ENCODE measurements around the gene ZNF836.

GRCh38 chr19:52206481-52206880, 35.1 kb upstream of the ZNF836 start:
- TF ChIP-seq POLR2A (IDR thresholded peaks at IDR 0.05): no peak
- TF ChIP-seq, protein P1, sequence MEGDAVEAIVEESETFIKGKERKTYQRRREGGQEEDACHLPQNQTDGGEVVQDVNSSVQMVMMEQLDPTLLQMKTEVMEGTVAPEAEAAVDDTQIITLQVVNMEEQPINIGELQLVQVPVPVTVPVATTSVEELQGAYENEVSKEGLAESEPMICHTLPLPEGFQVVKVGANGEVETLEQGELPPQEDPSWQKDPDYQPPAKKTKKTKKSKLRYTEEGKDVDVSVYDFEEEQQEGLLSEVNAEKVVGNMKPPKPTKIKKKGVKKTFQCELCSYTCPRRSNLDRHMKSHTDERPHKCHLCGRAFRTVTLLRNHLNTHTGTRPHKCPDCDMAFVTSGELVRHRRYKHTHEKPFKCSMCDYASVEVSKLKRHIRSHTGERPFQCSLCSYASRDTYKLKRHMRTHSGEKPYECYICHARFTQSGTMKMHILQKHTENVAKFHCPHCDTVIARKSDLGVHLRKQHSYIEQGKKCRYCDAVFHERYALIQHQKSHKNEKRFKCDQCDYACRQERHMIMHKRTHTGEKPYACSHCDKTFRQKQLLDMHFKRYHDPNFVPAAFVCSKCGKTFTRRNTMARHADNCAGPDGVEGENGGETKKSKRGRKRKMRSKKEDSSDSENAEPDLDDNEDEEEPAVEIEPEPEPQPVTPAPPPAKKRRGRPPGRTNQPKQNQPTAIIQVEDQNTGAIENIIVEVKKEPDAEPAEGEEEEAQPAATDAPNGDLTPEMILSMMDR (IDR thresholded peaks at IDR 0.05): no peak
